ENCODE data around the gene ESR1. TPM values are rescaled to one million over a fixed set of nuclear protein-coding genes. Genes with fewer than 3 reads are reported as not detected.

Gene ESR1
- total RNA-seq, 1 experiment from 2014 or later: 0.98 TPM

DNA sequence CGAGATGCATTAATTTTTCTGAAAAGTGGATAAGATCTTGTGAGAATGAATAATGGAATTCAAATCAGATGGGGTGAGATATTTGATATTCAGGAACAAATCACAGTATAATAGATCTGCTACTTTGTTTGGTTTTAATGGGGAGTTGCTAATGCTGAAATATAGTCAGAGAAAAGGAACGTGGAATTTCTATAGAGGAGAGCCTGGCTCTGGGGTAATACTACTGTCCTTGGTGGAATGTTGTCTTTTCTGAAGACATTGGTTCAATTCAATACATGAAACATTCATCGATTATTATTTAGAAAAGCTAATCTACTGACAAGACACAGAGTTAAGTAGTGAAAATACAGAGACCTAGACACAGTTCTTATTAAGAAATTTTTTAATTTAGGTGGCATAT lies 108.6 kb downstream of the ESR1 start:
- no peak for DNase-seq (ENCODE audit: low spot score)
- TF ChIP-seq ZNF263 (CRISPR knock-in tag; IDR thresholded peaks at IDR 0.05; ENCODE audit: low read depth) (no peak), EMX1 (CRISPR knock-in tag; IDR thresholded peaks at IDR 0.05) (no peak), JAZF1 (CRISPR knock-in tag; IDR thresholded peaks at IDR 0.05) (no peak), KAT7 (CRISPR knock-in tag; IDR thresholded peaks at IDR 0.05; ENCODE audit: borderline replicate concordance) (no peak), ETV6 (CRISPR knock-in tag; IDR thresholded peaks at IDR 0.05) (no peak), TEAD1 (CRISPR knock-in tag; IDR thresholded peaks at IDR 0.05) (no peak), ZNF396 (CRISPR knock-in tag; IDR thresholded peaks at IDR 0.05; ENCODE audit: borderline replicate concordance) (no peak), GTF2I (CRISPR knock-in tag; conservative IDR thresholded peaks at IDR 0.05) (no peak), NR1H2 (CRISPR knock-in tag; IDR thresholded peaks at IDR 0.05) (no peak)
- TF ChIP-seq, protein P1, sequence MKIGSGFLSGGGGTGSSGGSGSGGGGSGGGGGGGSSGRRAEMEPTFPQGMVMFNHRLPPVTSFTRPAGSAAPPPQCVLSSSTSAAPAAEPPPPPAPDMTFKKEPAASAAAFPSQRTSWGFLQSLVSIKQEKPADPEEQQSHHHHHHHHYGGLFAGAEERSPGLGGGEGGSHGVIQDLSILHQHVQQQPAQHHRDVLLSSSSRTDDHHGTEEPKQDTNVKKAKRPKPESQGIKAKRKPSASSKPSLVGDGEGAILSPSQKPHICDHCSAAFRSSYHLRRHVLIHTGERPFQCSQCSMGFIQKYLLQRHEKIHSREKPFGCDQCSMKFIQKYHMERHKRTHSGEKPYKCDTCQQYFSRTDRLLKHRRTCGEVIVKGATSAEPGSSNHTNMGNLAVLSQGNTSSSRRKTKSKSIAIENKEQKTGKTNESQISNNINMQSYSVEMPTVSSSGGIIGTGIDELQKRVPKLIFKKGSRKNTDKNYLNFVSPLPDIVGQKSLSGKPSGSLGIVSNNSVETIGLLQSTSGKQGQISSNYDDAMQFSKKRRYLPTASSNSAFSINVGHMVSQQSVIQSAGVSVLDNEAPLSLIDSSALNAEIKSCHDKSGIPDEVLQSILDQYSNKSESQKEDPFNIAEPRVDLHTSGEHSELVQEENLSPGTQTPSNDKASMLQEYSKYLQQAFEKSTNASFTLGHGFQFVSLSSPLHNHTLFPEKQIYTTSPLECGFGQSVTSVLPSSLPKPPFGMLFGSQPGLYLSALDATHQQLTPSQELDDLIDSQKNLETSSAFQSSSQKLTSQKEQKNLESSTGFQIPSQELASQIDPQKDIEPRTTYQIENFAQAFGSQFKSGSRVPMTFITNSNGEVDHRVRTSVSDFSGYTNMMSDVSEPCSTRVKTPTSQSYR (CRISPR knock-in tag; IDR thresholded peaks at IDR 0.05): no peak
- TF ChIP-seq, protein P2, sequence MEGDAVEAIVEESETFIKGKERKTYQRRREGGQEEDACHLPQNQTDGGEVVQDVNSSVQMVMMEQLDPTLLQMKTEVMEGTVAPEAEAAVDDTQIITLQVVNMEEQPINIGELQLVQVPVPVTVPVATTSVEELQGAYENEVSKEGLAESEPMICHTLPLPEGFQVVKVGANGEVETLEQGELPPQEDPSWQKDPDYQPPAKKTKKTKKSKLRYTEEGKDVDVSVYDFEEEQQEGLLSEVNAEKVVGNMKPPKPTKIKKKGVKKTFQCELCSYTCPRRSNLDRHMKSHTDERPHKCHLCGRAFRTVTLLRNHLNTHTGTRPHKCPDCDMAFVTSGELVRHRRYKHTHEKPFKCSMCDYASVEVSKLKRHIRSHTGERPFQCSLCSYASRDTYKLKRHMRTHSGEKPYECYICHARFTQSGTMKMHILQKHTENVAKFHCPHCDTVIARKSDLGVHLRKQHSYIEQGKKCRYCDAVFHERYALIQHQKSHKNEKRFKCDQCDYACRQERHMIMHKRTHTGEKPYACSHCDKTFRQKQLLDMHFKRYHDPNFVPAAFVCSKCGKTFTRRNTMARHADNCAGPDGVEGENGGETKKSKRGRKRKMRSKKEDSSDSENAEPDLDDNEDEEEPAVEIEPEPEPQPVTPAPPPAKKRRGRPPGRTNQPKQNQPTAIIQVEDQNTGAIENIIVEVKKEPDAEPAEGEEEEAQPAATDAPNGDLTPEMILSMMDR (IDR thresholded peaks at IDR 0.05): no peak
- ChIA-PET POLR2A (no interaction called here), CTCF (no interaction called here)
- H3K4me1 Mint-ChIP-seq: peaks cover 14% of the 10 kb centered on the region
- no peak overlapping the region for H3K4me3 Mint-ChIP-seq
- no peaks in the 10 kb centered on the region for H3K27me3 Mint-ChIP-seq (ENCODE audit: low read depth)
- H3K36me3 Mint-ChIP-seq: no peaks in the 10 kb centered on the region
- ATAC-seq: no peak
- H3K9me3 Mint-ChIP-seq: peaks cover 2% of the 10 kb centered on the region
- H3K27ac Mint-ChIP-seq: no peak overlapping the region

DNA sequence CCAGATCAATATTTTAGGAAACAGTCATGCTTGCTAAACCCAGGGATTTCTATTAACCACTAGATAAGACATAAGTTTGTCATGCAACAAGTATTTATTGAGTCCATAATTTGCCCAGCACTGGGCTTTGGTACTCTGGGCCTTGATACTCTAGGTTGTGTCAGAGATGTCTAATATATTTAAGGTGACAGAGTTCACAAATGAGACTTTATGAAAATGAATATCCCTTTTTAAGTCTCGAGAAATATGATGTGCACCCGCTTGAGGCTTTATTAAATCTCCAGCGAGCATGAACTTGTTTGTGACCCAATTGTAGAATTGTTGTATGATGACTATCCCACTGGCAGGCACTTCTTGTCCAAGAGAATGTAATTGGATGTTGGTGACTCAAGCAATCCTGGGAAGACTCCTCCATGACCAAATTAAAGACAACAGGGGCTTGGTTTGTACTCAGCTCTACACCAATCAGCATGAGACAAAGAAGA lies 109.2 kb downstream of the ESR1 start:
- H3K27ac Mint-ChIP-seq: no peak overlapping the region
- ChIA-PET POLR2A (no interaction called here), CTCF (no interaction called here)
- DNase-seq (ENCODE audit: low spot score) (no peak), ATAC-seq (no peak)
- H3K4me3 Mint-ChIP-seq: no peak overlapping the region
- peaks cover 9% of the 10 kb centered on the region for H3K9me3 Mint-ChIP-seq
- peaks cover 8% of the 10 kb centered on the region for H3K4me1 Mint-ChIP-seq
- no peaks in the 10 kb centered on the region for H3K27me3 Mint-ChIP-seq (ENCODE audit: low read depth)
- no peaks in the 10 kb centered on the region for H3K36me3 Mint-ChIP-seq
- TF ChIP-seq, protein P3, sequence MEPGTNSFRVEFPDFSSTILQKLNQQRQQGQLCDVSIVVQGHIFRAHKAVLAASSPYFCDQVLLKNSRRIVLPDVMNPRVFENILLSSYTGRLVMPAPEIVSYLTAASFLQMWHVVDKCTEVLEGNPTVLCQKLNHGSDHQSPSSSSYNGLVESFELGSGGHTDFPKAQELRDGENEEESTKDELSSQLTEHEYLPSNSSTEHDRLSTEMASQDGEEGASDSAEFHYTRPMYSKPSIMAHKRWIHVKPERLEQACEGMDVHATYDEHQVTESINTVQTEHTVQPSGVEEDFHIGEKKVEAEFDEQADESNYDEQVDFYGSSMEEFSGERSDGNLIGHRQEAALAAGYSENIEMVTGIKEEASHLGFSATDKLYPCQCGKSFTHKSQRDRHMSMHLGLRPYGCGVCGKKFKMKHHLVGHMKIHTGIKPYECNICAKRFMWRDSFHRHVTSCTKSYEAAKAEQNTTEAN (CRISPR knock-in tag; IDR thresholded peaks at IDR 0.05): no peak
- no peak for TF ChIP-seq ATF3 (CRISPR knock-in tag; conservative IDR thresholded peaks at IDR 0.05)
- TF ChIP-seq ERG (CRISPR knock-in tag; IDR thresholded peaks at IDR 0.05): no peak
- TF ChIP-seq TEAD4 (CRISPR knock-in tag; IDR thresholded peaks at IDR 0.05): no peak
- TF ChIP-seq MXD4 (CRISPR knock-in tag; IDR thresholded peaks at IDR 0.05; ENCODE audit: borderline replicate concordance): no peak
- no peak for TF ChIP-seq TP53 (CRISPR knock-in tag; IDR thresholded peaks at IDR 0.05)
- TF ChIP-seq IRF2 (CRISPR knock-in tag; IDR thresholded peaks at IDR 0.05; ENCODE audit: borderline replicate concordance, low read depth): no peak
- TF ChIP-seq, protein P4, sequence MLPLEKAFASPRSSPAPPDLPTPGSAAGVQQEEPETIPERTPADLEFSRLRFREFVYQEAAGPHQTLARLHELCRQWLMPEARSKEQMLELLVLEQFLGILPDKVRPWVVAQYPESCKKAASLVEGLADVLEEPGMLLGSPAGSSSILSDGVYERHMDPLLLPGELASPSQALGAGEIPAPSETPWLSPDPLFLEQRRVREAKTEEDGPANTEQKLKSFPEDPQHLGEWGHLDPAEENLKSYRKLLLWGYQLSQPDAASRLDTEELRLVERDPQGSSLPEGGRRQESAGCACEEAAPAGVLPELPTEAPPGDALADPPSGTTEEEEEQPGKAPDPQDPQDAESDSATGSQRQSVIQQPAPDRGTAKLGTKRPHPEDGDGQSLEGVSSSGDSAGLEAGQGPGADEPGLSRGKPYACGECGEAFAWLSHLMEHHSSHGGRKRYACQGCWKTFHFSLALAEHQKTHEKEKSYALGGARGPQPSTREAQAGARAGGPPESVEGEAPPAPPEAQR (CRISPR knock-in tag; IDR thresholded peaks at IDR 0.05): no peak
- TF ChIP-seq MAX (CRISPR knock-in tag; IDR thresholded peaks at IDR 0.05): no peak
- no peak for TF ChIP-seq GRHL2 (CRISPR knock-in tag; IDR thresholded peaks at IDR 0.05; ENCODE audit: insufficient replicate concordance, severe bottlenecking)
- no peak for TF ChIP-seq ZNF425 (CRISPR knock-in tag; conservative IDR thresholded peaks at IDR 0.05)
- TF ChIP-seq JAZF1 (CRISPR knock-in tag; IDR thresholded peaks at IDR 0.05): no peak
- TF ChIP-seq TCF7 (CRISPR knock-in tag; IDR thresholded peaks at IDR 0.05; ENCODE audit: low read depth): no peak
- no peak for TF ChIP-seq KAT7 (CRISPR knock-in tag; IDR thresholded peaks at IDR 0.05; ENCODE audit: borderline replicate concordance)
- TF ChIP-seq ZNF396 (CRISPR knock-in tag; IDR thresholded peaks at IDR 0.05; ENCODE audit: borderline replicate concordance): no peak
- no peak for TF ChIP-seq USF1 (CRISPR knock-in tag; IDR thresholded peaks at IDR 0.05)
